ENCODE measurements around the gene S100A7. TPM values are rescaled to one million over a fixed set of nuclear protein-coding genes. Genes with fewer than 3 reads are reported as not detected.

S100A7 gene
- total RNA-seq, 1 experiment from 2014 or later, result not detected

- TF ChIP-seq EZH2 (IDR thresholded peaks at IDR 0.05; ENCODE audit: borderline replicate concordance, low read depth, low read length, poor library complexity, severe bottlenecking), result no peak
- TF ChIP-seq, protein P1, sequence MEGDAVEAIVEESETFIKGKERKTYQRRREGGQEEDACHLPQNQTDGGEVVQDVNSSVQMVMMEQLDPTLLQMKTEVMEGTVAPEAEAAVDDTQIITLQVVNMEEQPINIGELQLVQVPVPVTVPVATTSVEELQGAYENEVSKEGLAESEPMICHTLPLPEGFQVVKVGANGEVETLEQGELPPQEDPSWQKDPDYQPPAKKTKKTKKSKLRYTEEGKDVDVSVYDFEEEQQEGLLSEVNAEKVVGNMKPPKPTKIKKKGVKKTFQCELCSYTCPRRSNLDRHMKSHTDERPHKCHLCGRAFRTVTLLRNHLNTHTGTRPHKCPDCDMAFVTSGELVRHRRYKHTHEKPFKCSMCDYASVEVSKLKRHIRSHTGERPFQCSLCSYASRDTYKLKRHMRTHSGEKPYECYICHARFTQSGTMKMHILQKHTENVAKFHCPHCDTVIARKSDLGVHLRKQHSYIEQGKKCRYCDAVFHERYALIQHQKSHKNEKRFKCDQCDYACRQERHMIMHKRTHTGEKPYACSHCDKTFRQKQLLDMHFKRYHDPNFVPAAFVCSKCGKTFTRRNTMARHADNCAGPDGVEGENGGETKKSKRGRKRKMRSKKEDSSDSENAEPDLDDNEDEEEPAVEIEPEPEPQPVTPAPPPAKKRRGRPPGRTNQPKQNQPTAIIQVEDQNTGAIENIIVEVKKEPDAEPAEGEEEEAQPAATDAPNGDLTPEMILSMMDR (conservative IDR thresholded peaks at IDR 0.05; ENCODE audit: low read depth, low read length), result no peak
- no peak overlapping the region for H3K27ac ChIP-seq (ENCODE audit: low read depth, low read length, poor library complexity, severe bottlenecking)
- no TSS peak for BruUV-seq (replicated peaks)
Measured at GRCh38 chr1:153507926-153508583, 47.6 kb upstream of the S100A7 start.

GRCh38 chr1:153506831-153507413 is 46.5 kb upstream of the S100A7 start:
- ChIA-PET CTCF (no interaction called here), POLR2A (ENCODE audit: low non-redundant PET) (no interaction called here)
- Histone ChIP-seq H3K27ac (ENCODE audit: low read depth, low read length, poor library complexity, severe bottlenecking) (no peak overlapping the region), H3K9me3 (ENCODE audit: low read depth, low read length, poor library complexity, severe bottlenecking) (no peaks in the 10 kb centered on the region), H3K4me3 (ENCODE audit: low read depth, low read length, poor library complexity, severe bottlenecking) (no peak overlapping the region), H3K4me1 (ENCODE audit: insufficient read depth, low read length, poor library complexity, severe bottlenecking) (no peaks in the 10 kb centered on the region), H3K36me3 (ENCODE audit: insufficient read depth, low read length, poor library complexity, severe bottlenecking) (no peaks in the 10 kb centered on the region), H3K27me3 (replicated peaks; ENCODE audit: insufficient read depth, low read depth, low read length, poor library complexity) (no peaks in the 10 kb centered on the region)
- DNase-seq (ENCODE audit: low spot score), result no peak
- no peak for TF ChIP-seq EZH2 (IDR thresholded peaks at IDR 0.05; ENCODE audit: borderline replicate concordance, low read depth, low read length, poor library complexity, severe bottlenecking)
- TF ChIP-seq, protein P1 (conservative IDR thresholded peaks at IDR 0.05; ENCODE audit: low read depth, low read length), result no peak
- intact Hi-C loops (cut with micrococcal nuclease; ENCODE audit: unreplicated experiment), result no loop called here
- BruUV-seq (replicated peaks), result no TSS peak

More at GRCh38 chr1:153507926-153508583, 47.6 kb upstream of the S100A7 start:
- no peaks in the 10 kb centered on the region for H3K9me3 ChIP-seq (ENCODE audit: low read depth, low read length, poor library complexity, severe bottlenecking)
- no peaks in the 10 kb centered on the region for H3K4me1 ChIP-seq (ENCODE audit: insufficient read depth, low read length, poor library complexity, severe bottlenecking)
- no peak for DNase-seq (ENCODE audit: low spot score)
- intact Hi-C loops (cut with micrococcal nuclease; ENCODE audit: unreplicated experiment), result no loop called here
- no peaks in the 10 kb centered on the region for H3K27me3 ChIP-seq (replicated peaks; ENCODE audit: insufficient read depth, low read depth, low read length, poor library complexity)
- ChIA-PET POLR2A (ENCODE audit: low non-redundant PET) (no interaction called here), CTCF (no interaction called here)
- H3K4me3 ChIP-seq (ENCODE audit: low read depth, low read length, poor library complexity, severe bottlenecking), result no peak overlapping the region
- H3K36me3 ChIP-seq (ENCODE audit: insufficient read depth, low read length, poor library complexity, severe bottlenecking), result no peaks in the 10 kb centered on the region

GRCh38 chr1:153506386-153506785 is 45.9 kb upstream of the S100A7 start:
- H3K4me3 ChIP-seq (ENCODE audit: low read depth, low read length, poor library complexity, severe bottlenecking), result no peak overlapping the region
- no peak overlapping the region for H3K27ac ChIP-seq (ENCODE audit: low read depth, low read length, poor library complexity, severe bottlenecking)
- H3K4me1 ChIP-seq (ENCODE audit: insufficient read depth, low read length, poor library complexity, severe bottlenecking), result no peaks in the 10 kb centered on the region
- TF ChIP-seq EZH2 (IDR thresholded peaks at IDR 0.05; ENCODE audit: borderline replicate concordance, low read depth, low read length, poor library complexity, severe bottlenecking), result no peak
- TF ChIP-seq, protein P1 (conservative IDR thresholded peaks at IDR 0.05; ENCODE audit: low read depth, low read length), result no peak
- no peaks in the 10 kb centered on the region for H3K36me3 ChIP-seq (ENCODE audit: insufficient read depth, low read length, poor library complexity, severe bottlenecking)
- intact Hi-C loops (cut with micrococcal nuclease; ENCODE audit: unreplicated experiment), result no loop called here
- DNase-seq (ENCODE audit: low spot score), result no peak
- CTCF ChIA-PET, result no interaction called here
- no peaks in the 10 kb centered on the region for H3K9me3 ChIP-seq (ENCODE audit: low read depth, low read length, poor library complexity, severe bottlenecking)
- no peaks in the 10 kb centered on the region for H3K27me3 ChIP-seq (replicated peaks; ENCODE audit: insufficient read depth, low read depth, low read length, poor library complexity)
- POLR2A ChIA-PET (ENCODE audit: low non-redundant PET), result no interaction called here
- BruUV-seq (replicated peaks), result no TSS peak

Data from A673 (cell line).